Measurements from ENCODE around the gene RPN1. TPM values are rescaled to one million over a fixed set of nuclear protein-coding genes. Genes with fewer than 3 reads are reported as not detected.

RPN1 gene
- total RNA-seq, 3 donors from 2014 or later (not counting 1 experiment from before 2014, with no cell fraction given) = 90.5 to 130 (median 92.1) TPM

- Mint-ChIP-seq H3K27me3 (ENCODE audit: low read depth in 2 of 2) (no peaks in the 10 kb centered on the region), H3K27ac (peak overlapping the region; percentile 58 to 74), H3K9me3 (no peaks in the 10 kb centered on the region), H3K4me3 (peak overlapping the region; percentile 31), H3K4me1 (peaks cover 25 to 56% of the 10 kb centered on the region in 2 donors), H3K36me3 (peaks cover 4% of the 10 kb centered on the region)
- Histone ChIP-seq H3K4me1 (ENCODE audit: control insufficient read depth, insufficient read depth, low read length) (peaks cover 22% of the 10 kb centered on the region), H3K27me3 (ENCODE audit: control insufficient read depth, insufficient read depth, low read length) (no peaks in the 10 kb centered on the region), H3K9me3 (ENCODE audit: control insufficient read depth, insufficient read depth, low read length) (no peaks in the 10 kb centered on the region), H3K36me3 (ENCODE audit: control insufficient read depth, insufficient read depth, low read length) (peaks cover 48% of the 10 kb centered on the region), H3K27ac (ENCODE audit: low read length) (no peak overlapping the region), H3K4me3 (ENCODE audit: low read length) (no peak overlapping the region)
- ATAC-seq = no peak
- TF ChIP-seq, protein P1, sequence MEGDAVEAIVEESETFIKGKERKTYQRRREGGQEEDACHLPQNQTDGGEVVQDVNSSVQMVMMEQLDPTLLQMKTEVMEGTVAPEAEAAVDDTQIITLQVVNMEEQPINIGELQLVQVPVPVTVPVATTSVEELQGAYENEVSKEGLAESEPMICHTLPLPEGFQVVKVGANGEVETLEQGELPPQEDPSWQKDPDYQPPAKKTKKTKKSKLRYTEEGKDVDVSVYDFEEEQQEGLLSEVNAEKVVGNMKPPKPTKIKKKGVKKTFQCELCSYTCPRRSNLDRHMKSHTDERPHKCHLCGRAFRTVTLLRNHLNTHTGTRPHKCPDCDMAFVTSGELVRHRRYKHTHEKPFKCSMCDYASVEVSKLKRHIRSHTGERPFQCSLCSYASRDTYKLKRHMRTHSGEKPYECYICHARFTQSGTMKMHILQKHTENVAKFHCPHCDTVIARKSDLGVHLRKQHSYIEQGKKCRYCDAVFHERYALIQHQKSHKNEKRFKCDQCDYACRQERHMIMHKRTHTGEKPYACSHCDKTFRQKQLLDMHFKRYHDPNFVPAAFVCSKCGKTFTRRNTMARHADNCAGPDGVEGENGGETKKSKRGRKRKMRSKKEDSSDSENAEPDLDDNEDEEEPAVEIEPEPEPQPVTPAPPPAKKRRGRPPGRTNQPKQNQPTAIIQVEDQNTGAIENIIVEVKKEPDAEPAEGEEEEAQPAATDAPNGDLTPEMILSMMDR (IDR thresholded peaks at IDR 0.05) = no peak
- 80% methylated on average over 9 of the region's 9 CpGs for WGBS (ENCODE audit: insufficient coverage)
- intact Hi-C loops (cut with micrococcal nuclease) = no loop called here
- no peak for DNase-seq
Measured at GRCh38 chr3:128620268-128620691, 30.3 kb downstream of the RPN1 start.

DNA sequence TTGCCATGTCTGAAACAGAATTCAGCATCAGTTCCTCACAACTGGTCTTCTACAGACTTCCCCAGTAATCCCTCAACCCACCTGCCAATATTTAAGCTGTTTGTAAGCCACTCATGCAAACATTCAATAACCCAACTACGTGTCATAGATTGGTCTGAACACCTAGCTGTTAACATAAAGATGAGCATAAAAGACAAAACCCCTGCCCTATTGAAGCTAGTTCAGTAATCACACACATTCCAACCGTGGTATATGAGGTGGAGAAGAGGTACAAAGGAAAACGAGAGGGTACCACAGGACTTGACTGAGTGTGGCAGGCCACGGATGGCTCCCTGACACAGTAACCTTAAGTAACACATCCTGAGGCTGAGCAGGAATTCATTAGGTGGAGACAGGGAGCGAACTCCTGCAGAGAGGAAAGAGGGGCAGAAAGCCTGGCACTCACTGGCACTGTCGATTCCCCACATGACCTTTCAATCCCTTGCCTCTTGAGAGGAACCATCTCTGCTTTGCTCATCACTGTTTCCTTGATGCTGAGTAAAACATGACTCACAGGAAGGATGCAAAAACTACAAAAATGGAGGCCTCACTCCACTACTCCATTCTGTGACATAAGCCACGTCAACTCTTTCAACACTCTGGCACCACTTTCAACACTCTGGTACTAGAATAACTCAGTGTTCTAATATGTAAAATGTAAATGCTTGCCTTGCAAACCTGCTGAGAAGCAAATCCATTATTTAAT is 31.3 kb downstream of the RPN1 start:
- intact Hi-C loops (cut with micrococcal nuclease) = loop anchor here (10.0 kb wide), 1 partner anchor 625 kb away; the partner anchor contains the start of gene COPG1
- peak overlapping the region; percentile 91 to 97 for H3K27ac Mint-ChIP-seq
- Histone ChIP-seq H3K27me3 (ENCODE audit: control insufficient read depth, insufficient read depth, low read length) (no peaks in the 10 kb centered on the region), H3K36me3 (ENCODE audit: control insufficient read depth, insufficient read depth, low read length) (peaks cover 39% of the 10 kb centered on the region), H3K4me1 (ENCODE audit: control insufficient read depth, insufficient read depth, low read length) (peaks cover 22% of the 10 kb centered on the region), H3K9me3 (ENCODE audit: control insufficient read depth, insufficient read depth, low read length) (no peaks in the 10 kb centered on the region), H3K27ac (ENCODE audit: low read length) (no peak overlapping the region), H3K4me3 (ENCODE audit: low read length) (no peak overlapping the region)
- 92% methylated on average over 4 of the region's 7 CpGs for WGBS (ENCODE audit: insufficient coverage)
- H3K4me3 Mint-ChIP-seq = peak overlapping the region; percentile 98
- peaks cover 25 to 49% of the 10 kb centered on the region in 2 donors for H3K4me1 Mint-ChIP-seq
- H3K9me3 Mint-ChIP-seq = no peaks in the 10 kb centered on the region
- no peaks in the 10 kb centered on the region for H3K36me3 Mint-ChIP-seq
- ATAC-seq (no peak), DNase-seq (peak in 1 of 2 donors; percentile 26)
- TF ChIP-seq, protein P1 (IDR thresholded peaks at IDR 0.05) = no peak
- no peaks in the 10 kb centered on the region for H3K27me3 Mint-ChIP-seq (ENCODE audit: low read depth in 2 of 2)

DNA sequence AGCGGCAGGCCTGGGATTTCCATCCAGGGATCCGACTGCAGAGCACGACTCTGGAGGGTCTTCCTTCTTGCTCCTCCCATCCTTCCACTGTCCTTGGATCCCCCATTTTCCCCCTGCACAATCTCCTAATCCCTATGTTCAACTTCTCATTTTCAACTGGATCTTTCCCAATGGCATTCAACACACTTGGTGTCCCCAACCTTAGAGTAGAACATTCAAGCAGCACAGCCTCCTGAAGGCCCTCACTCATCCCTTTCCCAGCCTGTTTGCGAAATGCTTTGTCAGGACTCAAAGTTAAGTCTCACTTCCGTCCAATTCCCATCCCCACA is 32.3 kb downstream of the RPN1 start:
- DNase-seq (no peak), ATAC-seq (no peak)
- H3K4me3 Mint-ChIP-seq = peak overlapping the region; percentile 98
- WGBS (ENCODE audit: insufficient coverage) = 44% methylated on average over 5 of the region's 5 CpGs
- H3K4me1 Mint-ChIP-seq = peaks cover 25 to 49% of the 10 kb centered on the region in 2 donors
- H3K27me3 Mint-ChIP-seq (ENCODE audit: low read depth in 2 of 2) = no peaks in the 10 kb centered on the region
- no peaks in the 10 kb centered on the region for H3K27me3 ChIP-seq (ENCODE audit: control insufficient read depth, insufficient read depth, low read length)
- no peaks in the 10 kb centered on the region for H3K9me3 Mint-ChIP-seq
- TF ChIP-seq, protein P1 (IDR thresholded peaks at IDR 0.05) = no peak
- peak overlapping the region; percentile 90 for H3K4me3 ChIP-seq (ENCODE audit: low read length)
- H3K36me3 Mint-ChIP-seq = no peaks in the 10 kb centered on the region
- peaks cover 22% of the 10 kb centered on the region for H3K4me1 ChIP-seq (ENCODE audit: control insufficient read depth, insufficient read depth, low read length)
- H3K27ac ChIP-seq (ENCODE audit: low read length) = peak overlapping the region; percentile 77
- H3K27ac Mint-ChIP-seq = peak overlapping the region; percentile 91 to 97
- H3K9me3 ChIP-seq (ENCODE audit: control insufficient read depth, insufficient read depth, low read length) = no peaks in the 10 kb centered on the region
- H3K36me3 ChIP-seq (ENCODE audit: control insufficient read depth, insufficient read depth, low read length) = peaks cover 31% of the 10 kb centered on the region
- intact Hi-C loops (cut with micrococcal nuclease) = loop anchor here (10.0 kb wide), 1 partner anchor 626 kb away; the partner anchor contains the start of gene COPG1

Data from natural killer cell (primary cell).